H1 (cell line): ENCODE data around the gene SPTBN4. TPM values are rescaled to one million over a fixed set of nuclear protein-coding genes. Genes with fewer than 3 reads are reported as not detected.

Source experiments
- CTCF ChIA-PET: fragments of 300-600 bp; sonication (Branson Sonifier 250); formaldehyde crosslinking; loops from one replicate; lab custom pipeline; 2021; ENCODE audit not compliant: partially characterized antibody; lab: Charles Lee
- POLR2A ChIA-PET: fragments of 300-600 bp; sonication (Branson Sonifier 250); formaldehyde crosslinking; loops from one replicate; lab custom pipeline; 2021; ENCODE audit warnings: inconsistent platforms; ENCODE audit not compliant: partially characterized antibody; lab: Charles Lee
- DNase-seq, 2 experiments: peaks; one replicate each; pipeline versions ENCODE4 v3.0.0 to v3.0.0-alpha.2; 2010 to 2022; ENCODE audit warnings: low spot score in 2 of 2, low read depth in 1 of 2, mixed read lengths in 1 of 2
- FAIRE-seq: peaks from 2 replicates; lab custom pipeline; 2011; peaks lifted over from hg19 to GRCh38; lab: Jason Lieb, UNC
- H2AFZ ChIP-seq: 2 replicates; pipeline ENCODE4 v1.8.1; 2012; ENCODE audit warnings: low read length, inconsistent platforms
- H2AK5ac ChIP-seq: 2 replicates; pipeline ENCODE4 v1.6.1; 2013; ENCODE audit warnings: low read depth, low read length
- H2BK120ac ChIP-seq: replicated peaks from 2 replicates; pipeline ENCODE3; 2013; ENCODE audit warnings: low read depth, low read length, inconsistent platforms
- H2BK12ac ChIP-seq: 2 replicates; pipeline ENCODE4 v1.6.1; 2013; ENCODE audit warnings: low read depth, low read length
- H2BK15ac ChIP-seq: 2 replicates; pipeline ENCODE4 v1.6.1; 2013; ENCODE audit warnings: low read length
- H2BK20ac ChIP-seq: 2 replicates; pipeline ENCODE4 v1.6.1; 2013; ENCODE audit warnings: low read length
- H2BK5ac ChIP-seq: 2 replicates; pipeline ENCODE4 v1.6.1; 2013; ENCODE audit warnings: low read depth, low read length
- H3K14ac ChIP-seq: 2 replicates; pipeline ENCODE4 v1.6.1; 2013; ENCODE audit warnings: inconsistent platforms; ENCODE audit not compliant: insufficient read length
- H3K18ac ChIP-seq: 2 replicates; pipeline ENCODE4 v1.6.1; 2013; ENCODE audit warnings: low read length; ENCODE audit errors: extremely low read depth
- H3K23ac ChIP-seq: 2 replicates; pipeline ENCODE4 v1.6.1; 2013; ENCODE audit warnings: inconsistent platforms; ENCODE audit not compliant: insufficient read length
- H3K23me2 ChIP-seq: 2 replicates; pipeline ENCODE4 v1.6.1; 2013; ENCODE audit warnings: low read depth, low read length
- H3K27ac ChIP-seq: 2 replicates; pipeline ENCODE4 v1.6.1; 2011; ENCODE audit warnings: low read depth, low read length, inconsistent platforms
- H3K27me3 ChIP-seq, 4 experiments: replicated peaks in 1 of 4; 1 replicate in 1 of 4; 2 replicates in 3 of 4; pipeline versions ENCODE4 v1.6.1 to v1.8.1; 2011 to 2013; ENCODE audit warnings: low read length in 3 of 4, mild to moderate bottlenecking in 3 of 4, inconsistent platforms in 2 of 4, mixed read lengths in 2 of 4, moderate library complexity in 1 of 4; ENCODE audit not compliant: control insufficient read depth in 3 of 4, insufficient read depth in 3 of 4; ENCODE audit errors: extremely low read depth in 1 of 4
- H3K36me3 ChIP-seq, 4 experiments: 2 replicates each; pipeline versions ENCODE4 v1.6.1 to v1.8.1; 2011 to 2013; ENCODE audit warnings: mild to moderate bottlenecking in 4 of 4, low read length in 3 of 4, moderate library complexity in 2 of 4, control low read depth in 1 of 4, inconsistent platforms in 1 of 4; ENCODE audit not compliant: insufficient read depth in 4 of 4, control insufficient read depth in 2 of 4
- H3K4ac ChIP-seq: replicated peaks from 2 replicates; pipeline ENCODE3; 2013; ENCODE audit warnings: low read length, low read depth, mixed read lengths, inconsistent platforms; ENCODE audit not compliant: insufficient read length
- H3K4me1 ChIP-seq, 4 experiments: replicated peaks in 1 of 4; 1 replicate in 1 of 4; 2 replicates in 3 of 4; pipeline versions ENCODE4 v1.6.1 to v1.8.1; 2011 to 2013; ENCODE audit warnings: low read length in 3 of 4, inconsistent platforms in 2 of 4, mixed read lengths in 1 of 4; ENCODE audit not compliant: insufficient read depth in 4 of 4, control insufficient read depth in 3 of 4
- H3K4me2 ChIP-seq, 2 experiments: 2 replicates each; pipeline versions ENCODE4 v1.6.1 to v1.8.1; 2011 to 2013; ENCODE audit warnings: low read depth in 2 of 2, low read length in 2 of 2, control low read depth in 1 of 2, inconsistent platforms in 1 of 2, mild to moderate bottlenecking in 1 of 2; ENCODE audit not compliant: insufficient read depth in 1 of 2
- H3K4me3 ChIP-seq, 4 experiments: fragments of 200-600, 300-600 bp in 1 of 4; sonication (generic), shearing (Covaris generic), sonication (Bioruptor Twin) in 1 of 4; 2 replicates each; pipeline versions ENCODE4 v1.5.1 to v1.8.1; 2011 to 2016; ENCODE audit warnings: low read length in 4 of 4, low read depth in 3 of 4, control low read depth in 2 of 4, inconsistent platforms in 2 of 4, mild to moderate bottlenecking in 2 of 4, mixed read lengths in 1 of 4, moderate library complexity in 1 of 4; ENCODE audit not compliant: insufficient read depth in 2 of 4; ENCODE audit errors: extremely low read depth in 1 of 4
- H3K56ac ChIP-seq: replicated peaks from 2 replicates; pipeline ENCODE3; 2013; ENCODE audit warnings: low read depth, mild to moderate bottlenecking, mixed read lengths, low read length, inconsistent platforms; ENCODE audit not compliant: insufficient read length
- H3K79me1 ChIP-seq: 2 replicates; pipeline ENCODE4 v1.6.1; 2013; ENCODE audit warnings: low read depth, low read length, control low read depth
- H3K79me2 ChIP-seq, 2 experiments: 2 replicates each; pipeline versions ENCODE4 v1.6.1 to v1.8.1; 2012 to 2013; ENCODE audit warnings: low read length in 2 of 2, mild to moderate bottlenecking in 2 of 2, inconsistent platforms in 1 of 2; ENCODE audit not compliant: insufficient read depth in 2 of 2, control insufficient read depth in 1 of 2
- H3K9ac ChIP-seq, 4 experiments: replicated peaks in 1 of 4; 1 replicate in 1 of 4; 2 replicates in 3 of 4; pipeline versions ENCODE4 v1.6.1 to v1.8.1; 2011 to 2013; ENCODE audit warnings: low read depth in 3 of 4, low read length in 3 of 4, control low read depth in 2 of 4, mild to moderate bottlenecking in 2 of 4, moderate library complexity in 2 of 4, inconsistent platforms in 1 of 4; ENCODE audit errors: extremely low read depth in 1 of 4
- H3K9me3 ChIP-seq, 2 experiments: 2 replicates each; pipeline versions ENCODE4 v1.6.1 to v1.8.1; 2012 to 2013; ENCODE audit warnings: mild to moderate bottlenecking in 2 of 2, moderate library complexity in 2 of 2, control low read depth in 1 of 2, inconsistent platforms in 1 of 2, low read depth in 1 of 2, low read length in 1 of 2, mixed read lengths in 1 of 2; ENCODE audit not compliant: insufficient read depth in 2 of 2
- H4K20me1 ChIP-seq, 2 experiments: replicated peaks in 1 of 2; 2 replicates each; pipeline versions ENCODE3 to v1.8.1; 2011 to 2013; ENCODE audit warnings: inconsistent platforms in 2 of 2, low read length in 2 of 2, mild to moderate bottlenecking in 1 of 2; ENCODE audit not compliant: insufficient read depth in 2 of 2, control insufficient read depth in 1 of 2
- H4K5ac ChIP-seq: 2 replicates; pipeline ENCODE4 v1.6.1; 2013; ENCODE audit warnings: low read length, low read depth, mixed read lengths, inconsistent platforms; ENCODE audit not compliant: insufficient read length
- H4K8ac ChIP-seq: 2 replicates; pipeline ENCODE4 v1.8.0; 2013; ENCODE audit warnings: mild to moderate bottlenecking, moderate library complexity, low read length, inconsistent platforms; ENCODE audit not compliant: insufficient read depth; ENCODE audit errors: extremely low read depth
- H4K91ac ChIP-seq: replicated peaks from 2 replicates; pipeline ENCODE3; 2013; ENCODE audit warnings: low read length, mixed read lengths, inconsistent platforms; ENCODE audit not compliant: insufficient read length
- BRCA1 ChIP-seq: IDR thresholded peaks from 2 replicates; pipeline ENCODE4 v1.6.1; 2012; ENCODE audit warnings: low read depth, low read length, improper control_type of control experiment
- CREB1 ChIP-seq: IDR thresholded peaks from 2 replicates; pipeline ENCODE4 v1.6.1; 2012; ENCODE audit warnings: inconsistent platforms
- EGR1 ChIP-seq: IDR thresholded peaks from 2 replicates; pipeline ENCODE4 v1.6.1; 2011; ENCODE audit warnings: low read depth, low read length, borderline replicate concordance
- NANOG ChIP-seq: IDR thresholded peaks from 2 replicates; pipeline ENCODE4 v1.6.1; 2011; ENCODE audit warnings: low read length, low read depth, mild to moderate bottlenecking, inconsistent platforms; ENCODE audit not compliant: insufficient read depth, poor library complexity, severe bottlenecking
- PHF8 ChIP-seq: fragments of 200-600 bp; sonication (generic); conservative IDR thresholded peaks from 2 replicates; pipeline ENCODE4 v1.7.1; 2012; ENCODE audit warnings: low read depth, mild to moderate bottlenecking, inconsistent platforms, low read length, moderate library complexity
- SAP30 ChIP-seq: fragments of 300-600 bp; sonication (generic); IDR thresholded peaks from 2 replicates; pipeline ENCODE4 v1.7.1; 2012; ENCODE audit warnings: low read length, moderate library complexity, mild to moderate bottlenecking, inconsistent platforms; ENCODE audit not compliant: insufficient read depth, insufficient replicate concordance
- SIN3A ChIP-seq, 2 experiments: IDR thresholded peaks in 1 of 2; conservative IDR thresholded peaks in 1 of 2; 2 replicates each; pipeline ENCODE4 v1.6.1; 2011 to 2012; ENCODE audit warnings: low read length in 2 of 2, improper control_type of control experiment in 1 of 2, low read depth in 1 of 2, mild to moderate bottlenecking in 1 of 2
- SP4 ChIP-seq: IDR thresholded peaks from 2 replicates; pipeline ENCODE4 v1.6.1; 2012; ENCODE audit warnings: low read length, inconsistent platforms
- SUZ12 ChIP-seq: fragments of 200-600 bp; sonication (generic); IDR thresholded peaks from 2 replicates; pipeline ENCODE4 v1.6.1; 2012; ENCODE audit warnings: mild to moderate bottlenecking, inconsistent platforms, low read length, moderate library complexity, mixed read lengths
- TAF7 ChIP-seq: optimal IDR thresholded peaks from 2 replicates; pipeline ENCODE3; 2011; ENCODE audit warnings: low read depth, mild to moderate bottlenecking, inconsistent platforms, low read length, moderate library complexity, borderline replicate concordance
- WGBS, 2 experiments: shearing (Covaris generic) in 1 of 2; methylation state at CpG; one replicate each; pipeline versions ENCODE4 v1.1.6 to v1.1.7; 2013 to 2015; ENCODE audit warnings: low lambda C conversion rate in 2 of 2, mixed read lengths in 2 of 2, inconsistent platforms in 1 of 2, low coverage in 1 of 2, missing lambda C conversion rate in 1 of 2; ENCODE audit not compliant: insufficient replicate concordance in 2 of 2, insufficient coverage in 1 of 2, insufficient read length in 1 of 2; ENCODE audit errors: extremely low coverage in 1 of 2, missing lambda C conversion rate in 1 of 2; 5-methylcytosine and 5-hydroxymethylcytosine counted together
- polyA plus RNA-seq, 7 experiments: library from polyadenylated mRNA; depleted of rRNA in 3 of 7; stranded (reverse) in 5 of 7; unstranded in 2 of 7; fragments of >200 nt in 5 of 7; fragments of 200-250 nt in 2 of 7; gene quantifications; 1 replicate in 5 of 7; 2 replicates in 1 of 7; 4 replicates in 1 of 7; pipeline versions ENCODE4 v1.2.1 to v1.2.3, GENCODE V29; 2011 to 2013; ENCODE audit warnings: missing spikeins in 2 of 7, mixed read lengths in 2 of 7
- total RNA-seq: library from RNA; stranded (reverse); fragmentation: NEBNext Ultra II Directional; extraction: Animal tissue kit (Norgen Biotek cat#: 25700); gene quantifications from 2 replicates; pipeline ENCODE4 v1.2.1, GENCODE V29; 2021

SPTBN4 gene
- total and polyA plus RNA-seq, 2 of the 8 experiments (the other 6 are each of a cell fraction or from before 2014, with no cell fraction given), result 1.9 to 3.0 TPM

DNA sequence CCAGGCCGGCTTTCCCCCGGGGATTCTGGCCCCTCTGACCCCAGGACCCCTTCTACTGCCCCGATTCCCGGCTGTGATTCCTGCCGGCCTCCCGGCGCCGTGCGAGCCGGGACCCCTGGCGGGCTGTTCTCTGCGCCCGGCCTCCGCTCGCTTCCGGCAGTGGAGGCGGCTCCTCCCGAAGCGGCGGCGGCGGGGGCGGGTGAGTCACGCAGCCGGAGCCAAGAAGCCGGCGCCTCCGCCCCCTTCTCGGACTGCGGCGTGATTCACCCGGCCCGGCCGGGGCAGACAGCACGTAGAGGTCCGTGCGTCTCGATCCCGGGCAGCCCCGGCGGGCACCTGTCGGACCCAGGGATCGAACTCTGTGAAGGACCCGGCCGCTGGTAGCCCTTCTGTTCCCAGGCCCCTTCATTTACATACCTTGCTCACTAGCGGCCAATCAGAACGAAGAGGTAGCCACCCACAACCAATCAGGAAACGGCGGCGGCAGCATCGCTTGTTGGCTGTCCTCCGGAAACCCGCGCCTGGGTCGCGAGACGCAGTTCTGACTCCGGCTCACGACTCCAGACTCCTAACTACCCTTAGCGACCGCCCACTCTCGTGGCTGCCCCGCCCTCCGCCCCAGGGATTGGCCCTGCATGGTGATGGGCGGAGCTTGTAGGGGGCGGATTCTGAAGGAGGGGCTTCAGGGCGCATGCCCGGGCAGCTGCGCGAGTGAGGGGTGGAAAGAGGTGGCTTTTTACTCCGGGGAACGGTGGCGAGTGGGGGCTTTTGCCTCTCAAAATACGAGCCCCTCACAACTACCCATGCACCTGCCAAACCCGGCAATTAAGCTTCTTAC, 41.1 kb upstream of the SPTBN4 start, which contains the start of gene SERTAD1:
SERTAD1 (minus strand) TSS at position 543 of the 838 bp plus-strand sequence. CDS start 2,446 bp downstream, outside the sequence.
- Histone ChIP-seq H3K27me3 (no peaks in the 10 kb centered on the region), H2AFZ (peak within 1 kb of the TSS; percentile 87; the same call in 1 of the 2 replicates), H3K4ac (peak within 1 kb of the TSS; percentile 71), H2BK120ac (peak within 1 kb of the TSS; percentile 12), H3K36me3 (peaks cover 0 to 2% (median 0%) of the 10 kb centered on the region in 4 experiments; a peak in 2 of 8 replicates), H3K23me2 (peaks cover 12% of the 10 kb centered on the region), H3K4me2 (peak within 1 kb of the TSS; percentile 83 to 95), H2BK12ac (0 out of 2 replicates have a peak within 1 kb of the TSS, but pooled peaks have one; percentile 84), H4K20me1 (no peaks in the 10 kb centered on the region), H3K23ac (no peak within 1 kb of the TSS), H3K4me3 (peak within 1 kb of the TSS; percentile 58 to 79 (median 71)), H3K9ac (peak within 1 kb of the TSS; percentile 66 to 81 (median 68)), H2BK20ac (no peak within 1 kb of the TSS), H3K9me3 (no peaks in the 10 kb centered on the region), H4K5ac (peak within 1 kb of the TSS; percentile 79), H3K79me1 (no peaks in the 10 kb centered on the region; the same call in 1 of the 2 replicates), H3K79me2 (no peaks in the 10 kb centered on the region), H3K27ac (peak within 1 kb of the TSS; percentile 69; the same call in 1 of the 2 replicates), H3K4me1 (peaks cover 0 to 6% (median 4%) of the 10 kb centered on the region in 4 experiments; a peak in 3 of 7 replicates), H3K56ac (peak within 1 kb of the TSS; percentile 69), H3K18ac (peak within 1 kb of the TSS; percentile 87), H2BK15ac (peak within 1 kb of the TSS; percentile 48; the same call in 1 of the 2 replicates), H2BK5ac (peak within 1 kb of the TSS; percentile 94), H4K91ac (peak within 1 kb of the TSS; percentile 22), H2AK5ac (no peak within 1 kb of the TSS; the same call in 1 of the 2 replicates), H4K8ac (peak within 1 kb of the TSS; percentile 83; the same call in 1 of the 2 replicates), H3K14ac (no peak within 1 kb of the TSS)
- 1% methylated on average over 55 of the region's 75 CpGs; no CpG with 5 or more reads in 1 of the 2 experiments for WGBS, 2 experiments
- ChIA-PET CTCF (interaction anchor here (0.9 to 3.3 kb wide), 10 partner anchors 8 to 120 kb away, joined by 3 to 21 read pairs (median 4); partner anchors contain the start of genes BLVRB and SPTBN4), POLR2A (interaction anchor here (0.6 to 3.1 kb wide), 22 partner anchors 9 to 178 kb away, joined by 3 to 23 read pairs (median 4); partner anchors contain the start of genes HIPK4, PRX and SERTAD3)
- DNase-seq, result peak; percentile 99
- FAIRE-seq, result no peak
- TF ChIP-seq SP4, result peak; percentile 67
- TF ChIP-seq SUZ12, result no peak
- TF ChIP-seq PHF8, result peak; percentile 62
- TF ChIP-seq BRCA1, result 0 out of 2 replicates have a peak, but pooled peaks have one; percentile 4
- TF ChIP-seq TAF7, result peak; percentile 64
- peak; percentile 58 for TF ChIP-seq CREB1
- TF ChIP-seq SIN3A (conservative IDR thresholded peaks at IDR 0.05 in 1 of 2, IDR thresholded peaks at IDR 0.05 in 1 of 2; ENCODE audit: low read depth in 1 of 2, low read length in 2 of 2), result peak; percentile 1 to 26; a peak in 1 of 4 replicates
- peak; percentile 39 for TF ChIP-seq SAP30
- peak; percentile 41 for TF ChIP-seq NANOG
- peak; percentile 31; the same call in 1 of the 2 replicates for TF ChIP-seq EGR1
